Dendritic cell treated with granulocyte-macrophage colony-stimulating factor and Interleukin-4, amounts not matched to agents 40 ng/mL and 50 ng/mL, for 4 days (primary cell): ENCODE data around the gene SYNJ1.

ENCODE experiments used
- H3K27ac Mint-ChIP-seq: one replicate; pipeline ENCODE4 v1.8.0; 2022; ENCODE audit warnings: mild to moderate bottlenecking, mixed read lengths
- H3K27me3 Mint-ChIP-seq: one replicate; pipeline ENCODE4 v1.8.0; 2022; ENCODE audit warnings: mild to moderate bottlenecking, mixed read lengths
- H3K36me3 Mint-ChIP-seq: one replicate; pipeline ENCODE4 v1.8.0; 2022; ENCODE audit warnings: low read depth, mixed read lengths
- H3K4me1 Mint-ChIP-seq: one replicate; pipeline ENCODE4 v1.8.0; 2022; ENCODE audit warnings: low read depth, mixed read lengths
- H3K4me3 Mint-ChIP-seq: one replicate; pipeline ENCODE4 v1.8.0; 2022; ENCODE audit warnings: mild to moderate bottlenecking, moderate library complexity, mixed read lengths
- H3K9me3 Mint-ChIP-seq: one replicate; pipeline ENCODE4 v1.8.0; 2022; ENCODE audit warnings: mixed read lengths
- intact Hi-C: fragments of 100-400 bp; cut with micrococcal nuclease; formaldehyde crosslinking; loops from one replicate; pipeline ENCODE4 v1.15.0; 2022

The SYNJ1 gene

GRCh38 chr21:32587120-32587519 lies 140.7 kb downstream of the SYNJ1 start:
- H3K4me1 Mint-ChIP-seq: no peaks in the 10 kb centered on the region
- no peak overlapping the region for H3K27ac Mint-ChIP-seq
- H3K36me3 Mint-ChIP-seq: no peaks in the 10 kb centered on the region
- no peaks in the 10 kb centered on the region for H3K27me3 Mint-ChIP-seq
- H3K9me3 Mint-ChIP-seq: no peaks in the 10 kb centered on the region
- intact Hi-C loops: no loop called here
- no peak overlapping the region for H3K4me3 Mint-ChIP-seq

- H3K36me3 Mint-ChIP-seq: no peaks in the 10 kb centered on the region
- H3K9me3 Mint-ChIP-seq: no peaks in the 10 kb centered on the region
- intact Hi-C loops: no loop called here
- no peaks in the 10 kb centered on the region for H3K27me3 Mint-ChIP-seq
- no peak overlapping the region for H3K27ac Mint-ChIP-seq
- H3K4me1 Mint-ChIP-seq: no peaks in the 10 kb centered on the region
- H3K4me3 Mint-ChIP-seq: no peak overlapping the region
Observed at GRCh38 chr21:32585970-32586369, 141.8 kb downstream of the SYNJ1 start.

- Mint-ChIP-seq H3K36me3 (no peaks in the 10 kb centered on the region), H3K27ac (no peak within 1 kb of the TSS), H3K9me3 (no peaks in the 10 kb centered on the region), H3K27me3 (no peaks in the 10 kb centered on the region), H3K4me1 (no peaks in the 10 kb centered on the region), H3K4me3 (no peak within 1 kb of the TSS)
- intact Hi-C loops: no loop called here
Observed at GRCh38 chr21:32585042-32585710, 142.6 kb downstream of the SYNJ1 start, which contains the start of gene TCP10L. Gene TCP10L (minus strand): TSS chr21:32585523. CDS start chr21:32584304, 1,219 bp downstream.

DNA sequence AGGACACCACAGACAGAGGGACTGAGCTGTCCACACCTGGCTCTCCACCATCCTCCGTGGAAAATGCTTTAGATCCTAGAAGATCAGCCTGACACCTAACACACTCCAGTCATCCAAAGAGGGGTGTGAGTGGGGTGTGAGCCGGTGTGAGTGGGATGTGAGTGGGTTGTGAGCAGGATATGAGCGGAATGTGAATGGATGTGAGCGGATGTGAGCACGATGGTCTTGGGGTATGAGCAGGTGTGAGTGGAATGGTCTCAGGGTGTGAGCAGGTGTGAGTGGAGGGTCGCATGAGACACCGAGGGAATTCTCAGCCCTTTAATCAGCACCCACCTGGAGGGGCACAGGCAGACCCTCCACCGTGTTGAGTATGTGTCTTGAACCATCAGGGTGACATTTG lies 143.3 kb downstream of the SYNJ1 start:
- Mint-ChIP-seq H3K9me3 (no peaks in the 10 kb centered on the region), H3K36me3 (no peaks in the 10 kb centered on the region), H3K27me3 (no peaks in the 10 kb centered on the region), H3K4me1 (no peaks in the 10 kb centered on the region), H3K4me3 (no peak overlapping the region), H3K27ac (no peak overlapping the region)
- intact Hi-C loops: no loop called here

DNA sequence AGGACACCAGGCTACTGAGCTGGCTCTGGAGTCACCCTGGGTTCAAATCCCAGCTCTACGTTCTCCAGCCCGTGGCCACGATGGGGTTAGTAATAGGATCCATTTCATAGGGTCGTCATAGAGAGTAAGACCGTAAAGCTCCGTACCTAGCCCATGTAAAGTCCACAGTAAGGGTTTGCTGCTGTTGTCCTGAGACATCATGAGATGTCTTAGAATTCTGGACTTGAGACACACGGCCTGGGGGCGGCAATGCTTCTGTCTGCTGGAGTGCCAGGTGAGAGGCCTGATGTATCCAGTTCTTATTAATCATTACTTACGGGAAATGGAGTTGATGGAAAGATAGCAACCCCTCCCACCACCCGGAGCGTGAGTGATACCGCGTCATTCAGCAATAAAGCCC lies 146.1 kb downstream of the SYNJ1 start:
- Mint-ChIP-seq H3K27me3 (no peaks in the 10 kb centered on the region), H3K4me1 (no peaks in the 10 kb centered on the region), H3K36me3 (no peaks in the 10 kb centered on the region), H3K9me3 (no peaks in the 10 kb centered on the region), H3K27ac (no peak overlapping the region), H3K4me3 (no peak overlapping the region)
- intact Hi-C loops: no loop called here

GRCh38 chr21:32580949-32581348 lies 146.9 kb downstream of the SYNJ1 start:
- H3K36me3 Mint-ChIP-seq: no peaks in the 10 kb centered on the region
- intact Hi-C loops: no loop called here
- no peaks in the 10 kb centered on the region for H3K27me3 Mint-ChIP-seq
- no peaks in the 10 kb centered on the region for H3K4me1 Mint-ChIP-seq
- H3K9me3 Mint-ChIP-seq: no peaks in the 10 kb centered on the region
- no peak overlapping the region for H3K27ac Mint-ChIP-seq
- H3K4me3 Mint-ChIP-seq: no peak overlapping the region
